Measurements from ENCODE around the gene HDAC4. TPM values are rescaled to one million over a fixed set of nuclear protein-coding genes. Genes with fewer than 3 reads are reported as not detected.

Gene HDAC4
- total RNA-seq, 2 donors from 2014 or later, result 8.1 to 20.1 TPM

DNA sequence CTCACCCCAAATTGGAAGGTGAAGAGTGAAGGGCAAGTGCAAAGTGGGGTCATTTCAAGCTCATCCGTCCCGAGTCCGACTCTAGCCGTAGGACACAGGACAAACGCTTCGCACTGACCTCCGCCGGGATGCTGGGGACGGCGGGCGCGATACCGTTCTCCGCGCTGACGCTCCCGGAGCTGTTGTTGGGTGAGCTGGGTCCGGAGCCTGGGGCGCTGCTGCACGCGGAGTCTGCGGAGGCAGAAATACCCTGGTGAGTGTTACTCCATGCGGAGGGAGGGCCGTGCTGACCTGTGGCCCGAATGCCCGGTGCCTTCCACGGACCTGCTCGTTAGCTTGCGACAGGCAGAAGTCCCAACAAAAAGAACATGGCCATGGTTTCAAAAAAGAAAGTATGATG is 261.3 kb downstream of the HDAC4 start:
- Histone ChIP-seq H3K36me3 (peaks cover 41% of the 10 kb centered on the region), H3K27ac (no peak overlapping the region), H3K4me1 (no peaks in the 10 kb centered on the region), H3K27me3 (no peaks in the 10 kb centered on the region), H3K4me3 (no peak overlapping the region), H3K9me3 (no peaks in the 10 kb centered on the region)
- TF ChIP-seq, protein P1, sequence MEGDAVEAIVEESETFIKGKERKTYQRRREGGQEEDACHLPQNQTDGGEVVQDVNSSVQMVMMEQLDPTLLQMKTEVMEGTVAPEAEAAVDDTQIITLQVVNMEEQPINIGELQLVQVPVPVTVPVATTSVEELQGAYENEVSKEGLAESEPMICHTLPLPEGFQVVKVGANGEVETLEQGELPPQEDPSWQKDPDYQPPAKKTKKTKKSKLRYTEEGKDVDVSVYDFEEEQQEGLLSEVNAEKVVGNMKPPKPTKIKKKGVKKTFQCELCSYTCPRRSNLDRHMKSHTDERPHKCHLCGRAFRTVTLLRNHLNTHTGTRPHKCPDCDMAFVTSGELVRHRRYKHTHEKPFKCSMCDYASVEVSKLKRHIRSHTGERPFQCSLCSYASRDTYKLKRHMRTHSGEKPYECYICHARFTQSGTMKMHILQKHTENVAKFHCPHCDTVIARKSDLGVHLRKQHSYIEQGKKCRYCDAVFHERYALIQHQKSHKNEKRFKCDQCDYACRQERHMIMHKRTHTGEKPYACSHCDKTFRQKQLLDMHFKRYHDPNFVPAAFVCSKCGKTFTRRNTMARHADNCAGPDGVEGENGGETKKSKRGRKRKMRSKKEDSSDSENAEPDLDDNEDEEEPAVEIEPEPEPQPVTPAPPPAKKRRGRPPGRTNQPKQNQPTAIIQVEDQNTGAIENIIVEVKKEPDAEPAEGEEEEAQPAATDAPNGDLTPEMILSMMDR (IDR thresholded peaks at IDR 0.05), result no peak
- no peak for DNase-seq (ENCODE audit: low spot score)

DNA sequence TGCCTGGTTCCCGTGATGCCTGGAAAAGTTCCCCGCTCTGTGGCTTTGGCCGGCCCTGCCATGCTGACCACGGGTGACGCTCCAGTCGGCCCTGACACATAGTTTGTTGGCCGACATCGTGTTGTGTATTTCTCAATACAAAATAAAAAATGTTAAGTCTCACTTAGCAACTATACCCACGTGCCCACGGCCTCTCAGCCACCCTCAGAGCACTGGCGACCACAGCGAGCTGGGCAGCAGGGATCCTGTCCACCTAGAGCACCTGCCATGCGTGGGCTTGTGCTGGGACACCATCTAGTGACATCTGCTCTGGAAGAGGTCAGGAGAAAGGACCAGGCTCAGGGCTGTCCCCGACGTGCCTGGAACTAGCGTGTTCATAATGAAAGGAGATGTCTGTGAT is 261.7 kb downstream of the HDAC4 start:
- no peaks in the 10 kb centered on the region for H3K9me3 ChIP-seq
- H3K4me3 ChIP-seq, result no peak overlapping the region
- no peak overlapping the region for H3K27ac ChIP-seq
- no peaks in the 10 kb centered on the region for H3K27me3 ChIP-seq
- H3K36me3 ChIP-seq, result peaks cover 45% of the 10 kb centered on the region
- DNase-seq (ENCODE audit: low spot score), result no peak
- TF ChIP-seq, protein P1 (IDR thresholded peaks at IDR 0.05), result no peak
- H3K4me1 ChIP-seq, result no peaks in the 10 kb centered on the region

DNA sequence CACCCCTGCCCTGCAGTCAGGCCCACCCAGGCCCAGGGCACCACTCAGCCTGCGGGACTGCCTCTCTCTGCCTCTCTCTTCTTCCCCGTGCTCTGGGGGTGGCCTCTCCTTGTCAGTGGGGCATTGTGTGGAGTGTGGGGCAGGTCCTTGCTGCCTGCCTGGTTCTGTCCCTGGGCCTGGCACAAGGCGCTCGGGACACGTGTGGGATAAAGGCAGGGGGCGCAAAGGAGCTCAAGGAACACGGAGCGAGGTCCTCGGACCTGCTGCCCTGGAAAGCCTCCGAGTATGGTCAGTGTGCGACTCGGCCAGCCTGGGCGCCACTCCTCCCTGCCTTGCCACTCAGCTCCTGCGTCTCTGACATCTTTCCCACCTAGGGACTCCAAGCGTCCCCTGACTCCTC is 262.2 kb downstream of the HDAC4 start:
- no peaks in the 10 kb centered on the region for H3K27me3 ChIP-seq
- no peak overlapping the region for H3K27ac ChIP-seq
- peaks cover 48% of the 10 kb centered on the region for H3K36me3 ChIP-seq
- no peaks in the 10 kb centered on the region for H3K4me1 ChIP-seq
- DNase-seq (ENCODE audit: low spot score), result no peak
- H3K4me3 ChIP-seq, result no peak overlapping the region
- TF ChIP-seq, protein P1 (IDR thresholded peaks at IDR 0.05), result no peak
- H3K9me3 ChIP-seq, result no peaks in the 10 kb centered on the region

GRCh38 chr2:239137898-239138283 is 262.9 kb downstream of the HDAC4 start:
- H3K9me3 ChIP-seq, result no peaks in the 10 kb centered on the region
- no peak overlapping the region for H3K27ac ChIP-seq

DNA sequence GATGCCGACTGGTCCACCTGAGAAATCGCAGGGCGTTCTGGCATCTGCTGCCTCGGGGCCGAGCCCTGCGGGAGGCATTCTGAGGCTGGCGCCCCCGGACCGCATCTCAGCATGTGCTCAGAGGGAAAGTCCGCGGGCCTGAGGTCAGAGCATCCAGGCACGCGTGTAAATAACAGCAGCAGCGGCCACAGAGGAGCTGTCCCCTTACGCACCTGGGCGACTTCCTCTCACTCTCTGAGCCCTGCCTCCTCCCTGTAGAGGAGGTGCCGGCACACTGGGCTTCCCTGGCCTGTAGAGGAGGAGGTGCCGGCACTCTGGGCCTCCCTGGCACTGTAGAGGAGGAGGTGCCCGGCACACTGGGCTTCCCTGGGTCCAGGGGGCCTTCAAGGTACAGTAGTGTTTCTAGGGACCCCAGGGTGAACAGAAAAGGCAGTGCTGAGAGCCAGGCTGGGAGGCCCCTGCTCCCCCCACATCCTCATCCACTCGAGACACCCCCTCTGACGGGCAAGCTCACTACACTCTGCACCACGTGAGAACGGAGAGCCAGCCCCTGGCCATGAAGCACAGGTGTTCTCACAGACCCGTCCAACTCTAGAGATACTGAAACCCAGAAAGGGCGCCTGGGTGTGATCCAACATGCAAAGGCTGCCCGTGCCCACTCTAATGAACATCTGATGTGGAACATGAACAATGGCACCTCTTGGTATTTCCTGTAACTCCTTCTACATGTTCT is 263.5 kb downstream of the HDAC4 start:
- H3K4me3 ChIP-seq, result no peak overlapping the region
- no peak for DNase-seq (ENCODE audit: low spot score)

More at GRCh38 chr2:239137898-239138283, 262.9 kb downstream of the HDAC4 start:
- Histone ChIP-seq H3K27me3 (no peaks in the 10 kb centered on the region), H3K4me1 (no peaks in the 10 kb centered on the region), H3K36me3 (peaks cover 46% of the 10 kb centered on the region), H3K4me3 (no peak overlapping the region)
- TF ChIP-seq, protein P1 (IDR thresholded peaks at IDR 0.05), result no peak
- DNase-seq (ENCODE audit: low spot score), result no peak

More for the DNA sequence above, 263.5 kb downstream of the HDAC4 start:
- Histone ChIP-seq H3K27me3 (no peaks in the 10 kb centered on the region), H3K4me1 (no peaks in the 10 kb centered on the region), H3K27ac (no peak overlapping the region), H3K9me3 (no peaks in the 10 kb centered on the region), H3K36me3 (peaks cover 45% of the 10 kb centered on the region)
- TF ChIP-seq, protein P1 (IDR thresholded peaks at IDR 0.05), result no peak

Data from right atrium auricular region (tissue), 2 donors.